H1 (cell line): ENCODE data around the gene AHDC1. TPM values are rescaled to one million over a fixed set of nuclear protein-coding genes. Genes with fewer than 3 reads are reported as not detected.

Experiments
- CTCF ChIP-seq, 3 experiments: IDR thresholded peaks; 1 replicate in 2 of 3; 2 replicates in 1 of 3; pipeline versions ENCODE4 v1.5.1 to v1.6.1; 2011; ENCODE audit warnings: low read length in 3 of 3, mild to moderate bottlenecking in 3 of 3, inconsistent platforms in 2 of 3, low read depth in 1 of 3, moderate library complexity in 1 of 3; ENCODE audit not compliant: insufficient read depth in 1 of 3; ENCODE audit errors: control extremely low read depth in 1 of 3
- JUND ChIP-seq: IDR thresholded peaks from 2 replicates; pipeline ENCODE4 v1.6.1; 2011; ENCODE audit warnings: mild to moderate bottlenecking, improper control_type of control experiment, low read length
- KDM5A ChIP-seq: fragments of 200-600 bp; IDR thresholded peaks from 2 replicates; pipeline ENCODE4 v1.7.1; 2012; ENCODE audit warnings: mild to moderate bottlenecking, low read length, inconsistent platforms, mixed read lengths
- RNF2 ChIP-seq: fragments of 200-900, 300-1000 bp; sonication (generic); IDR thresholded peaks from 2 replicates; pipeline ENCODE4 v1.7.1; 2016; ENCODE audit warnings: borderline replicate concordance, low read depth, mild to moderate bottlenecking, antibody characterized with exemption, low read length; ENCODE audit not compliant: poor library complexity, severe bottlenecking; ENCODE audit errors: missing control alignments
- polyA plus RNA-seq, 7 experiments: library from polyadenylated mRNA; depleted of rRNA in 3 of 7; stranded (reverse) in 5 of 7; unstranded in 2 of 7; fragments of >200 nt in 5 of 7; fragments of 200-250 nt in 2 of 7; gene quantifications; 1 replicate in 5 of 7; 2 replicates in 1 of 7; 4 replicates in 1 of 7; pipeline versions ENCODE4 v1.2.1 to v1.2.3, GENCODE V29; 2011 to 2013; ENCODE audit warnings: missing spikeins in 2 of 7, mixed read lengths in 2 of 7
- total RNA-seq: library from RNA; stranded (reverse); fragmentation: NEBNext Ultra II Directional; extraction: Animal tissue kit (Norgen Biotek cat#: 25700); gene quantifications from 2 replicates; pipeline ENCODE4 v1.2.1, GENCODE V29; 2021

The AHDC1 gene
- total and polyA plus RNA-seq, 2 of the 8 experiments (the other 6 are each of a cell fraction or from before 2014, with no cell fraction given) = 4.4 to 35.1 TPM

GRCh38 chr1:27607239-27607804 is 3.4 kb upstream of the AHDC1 start (continued):
- TF ChIP-seq CTCF (IDR thresholded peaks at IDR 0.05; ENCODE audit: control extremely low read depth in 1 of 3, insufficient read depth in 1 of 3, low read depth in 1 of 3, low read length in 3 of 3) (no peak), KDM5A (no peak), RNF2 (no peak), JUND (no peak)
- TF ChIP-seq, all 59 proteins: peak for 5
